ENCODE measurements around the gene TNNT1.
"Not testable (repeated sequence)": the region's sequence is repeated elsewhere in the genome, so short reads cannot be mapped to it uniquely, and the experiment has no call there.

TNNT1 gene

DNA sequence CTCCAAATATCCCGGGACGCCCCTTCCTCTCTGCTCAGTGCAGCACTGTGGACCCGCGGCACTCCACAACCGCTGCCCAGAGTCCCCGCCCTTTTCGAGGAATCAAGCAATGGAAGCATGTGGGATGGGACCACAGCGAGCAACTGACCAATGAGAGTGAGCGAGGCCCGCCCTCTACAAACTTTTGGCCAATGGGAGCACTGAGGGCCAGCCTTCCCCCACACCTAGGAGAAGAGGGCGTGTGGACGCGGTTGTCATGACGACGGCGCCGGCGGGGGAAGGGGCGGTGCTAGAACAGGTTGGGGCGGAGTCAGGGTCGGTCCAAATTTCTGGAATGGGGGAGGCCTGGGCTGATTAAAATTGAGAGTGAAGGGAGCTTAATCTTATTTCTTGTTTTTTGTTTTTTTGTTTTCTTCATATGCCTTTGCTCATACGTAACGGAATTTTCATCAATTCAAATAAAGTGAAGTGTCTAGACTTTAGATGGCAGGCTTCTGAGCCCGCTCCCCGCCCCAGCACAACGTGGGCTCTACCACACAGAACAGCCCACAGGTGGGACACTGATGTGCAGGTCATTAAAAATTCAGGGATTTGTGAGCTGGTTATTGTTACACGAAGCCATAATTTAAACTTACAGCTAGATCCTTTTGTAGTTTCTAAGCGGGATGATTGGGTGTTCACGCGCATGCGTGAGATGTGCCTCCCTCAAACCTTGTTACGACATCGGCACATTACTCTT, 17.7 kb upstream of the TNNT1 start, which contains the start of gene DNAAF3:
Gene DNAAF3 (minus strand): TSS at position 84 of the 739 bp plus-strand sequence. CDS start 200 bp downstream, outside the sequence.
- peak; percentile 98 for DNase-seq

DNA sequence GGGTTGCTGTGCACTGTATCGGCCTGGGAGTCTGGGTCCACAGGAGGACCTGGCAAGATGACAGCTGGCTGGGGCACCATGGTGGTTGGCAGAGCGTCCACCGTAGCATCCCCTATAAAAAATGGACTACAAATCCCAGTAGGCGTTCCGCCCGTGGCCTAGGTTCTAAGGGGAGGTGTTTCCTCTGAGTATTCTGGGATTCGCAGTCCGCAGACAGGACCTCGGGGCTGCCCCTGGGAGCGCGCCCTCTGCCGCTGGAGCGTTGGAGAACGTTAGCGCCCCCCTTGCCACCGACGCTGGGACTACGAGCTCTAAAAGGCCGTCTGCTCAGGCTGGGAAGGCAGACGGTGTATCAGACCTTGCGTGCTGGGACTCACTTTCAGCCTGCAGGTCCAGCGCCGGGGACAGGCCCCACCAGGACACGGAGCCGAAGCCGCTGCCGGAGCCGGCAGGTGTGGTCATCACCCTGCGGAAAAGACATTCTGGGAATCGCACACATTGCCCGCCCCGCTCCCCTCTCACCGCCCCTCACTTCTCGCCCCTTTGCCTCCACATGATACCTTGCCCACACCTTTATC, 17.0 kb upstream of the TNNT1 start:
- DNase-seq: peak; percentile 67

DNA sequence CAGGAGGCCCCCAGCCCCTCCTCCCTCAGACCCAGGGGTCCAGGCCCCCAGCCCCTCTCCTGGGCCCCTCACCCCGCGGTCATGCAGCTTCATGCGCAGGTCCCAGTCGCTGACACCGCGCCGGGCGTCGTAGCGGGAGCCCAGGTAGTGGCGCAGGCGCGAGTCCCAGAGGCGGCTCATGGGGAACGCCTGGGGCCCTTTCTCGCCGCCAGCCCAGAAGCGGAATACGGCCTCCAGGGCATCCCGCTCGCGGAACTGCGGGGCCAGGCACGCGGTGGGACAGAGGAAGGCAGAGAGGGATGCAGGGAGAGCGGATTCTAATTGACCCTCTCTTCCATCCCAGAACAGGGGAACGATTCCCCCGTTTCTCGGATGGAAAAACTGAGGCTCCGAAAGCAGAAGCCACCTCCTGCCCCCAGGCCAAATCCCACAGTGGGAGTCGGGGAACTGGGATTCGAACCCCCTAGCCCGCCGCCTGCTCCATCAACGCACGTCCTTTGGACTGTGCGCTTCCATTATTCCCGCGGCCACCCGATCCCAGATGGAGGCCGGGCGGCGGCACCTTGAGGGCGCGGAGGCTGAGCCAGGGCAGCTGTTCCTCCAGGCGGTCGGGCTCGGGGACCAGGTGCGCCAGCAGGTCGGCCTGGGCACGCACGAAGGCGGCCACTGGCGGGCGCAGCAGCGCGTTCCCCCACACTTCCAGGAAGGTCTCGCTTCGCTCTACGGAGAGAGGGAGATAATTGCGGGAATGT, 12.7 kb upstream of the TNNT1 start:
- DNase-seq: no peak

DNA sequence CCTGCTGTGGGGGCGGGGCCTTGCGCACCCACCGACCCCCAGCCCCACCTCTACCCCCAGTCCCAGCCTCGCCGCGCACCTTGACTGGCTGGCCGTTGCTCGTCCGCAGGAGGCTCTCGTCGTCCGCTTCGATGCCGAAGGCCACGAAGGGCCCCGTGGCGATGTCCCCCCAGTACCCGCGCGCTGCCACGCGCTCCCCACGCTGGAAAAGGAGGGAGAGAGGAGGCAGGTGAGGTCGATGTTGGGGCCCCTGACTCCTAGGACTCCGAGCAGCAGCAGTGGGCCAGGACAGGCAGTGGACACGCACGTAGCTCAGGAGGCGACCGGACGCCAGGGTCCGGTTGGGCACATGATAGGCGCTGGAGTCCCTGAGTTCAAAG, 12.0 kb upstream of the TNNT1 start:
- DNase-seq: no peak

DNA sequence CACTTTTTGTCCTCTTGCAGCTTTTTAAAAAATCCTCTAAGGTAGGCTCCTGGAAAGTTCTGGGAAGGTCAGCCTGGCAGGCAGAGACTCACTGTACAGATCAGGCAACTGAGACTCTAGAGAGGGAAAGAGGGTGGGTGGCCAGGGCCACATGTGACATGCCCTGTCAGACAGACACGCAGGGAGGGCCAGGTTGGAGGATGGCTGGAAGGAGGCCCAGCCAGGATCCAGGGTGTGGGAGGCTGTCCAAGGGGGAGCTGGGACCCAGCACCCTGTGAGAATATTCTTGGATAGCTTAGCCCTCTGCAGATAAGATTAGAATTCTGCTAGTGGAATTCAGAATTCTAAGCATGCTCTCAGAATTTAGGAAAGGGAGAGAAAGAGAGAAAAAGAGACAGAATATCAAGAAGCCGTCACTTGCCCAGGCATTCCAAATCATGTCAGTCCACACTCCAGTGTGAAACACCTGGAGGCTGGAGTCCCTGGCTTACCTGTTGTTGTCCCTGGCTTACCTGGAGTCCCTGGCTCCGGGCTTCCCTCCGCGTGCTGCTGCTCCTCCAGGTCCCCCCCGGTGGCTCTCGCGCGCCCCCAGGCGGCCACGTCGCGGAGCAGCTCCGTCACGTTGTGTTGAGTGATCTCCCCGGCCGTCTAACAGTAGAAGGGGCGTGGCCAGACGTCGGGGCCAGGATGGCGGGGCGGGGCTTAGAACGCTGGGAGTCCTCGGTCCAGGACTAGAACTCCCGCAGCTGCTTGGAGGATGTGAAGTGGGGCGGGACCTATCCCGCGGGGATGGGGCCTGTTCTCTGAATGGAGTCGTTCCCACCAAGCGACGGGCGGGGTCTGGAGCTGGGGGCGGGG, 11.4 kb upstream of the TNNT1 start:
- DNase-seq: peak; percentile 76

DNA sequence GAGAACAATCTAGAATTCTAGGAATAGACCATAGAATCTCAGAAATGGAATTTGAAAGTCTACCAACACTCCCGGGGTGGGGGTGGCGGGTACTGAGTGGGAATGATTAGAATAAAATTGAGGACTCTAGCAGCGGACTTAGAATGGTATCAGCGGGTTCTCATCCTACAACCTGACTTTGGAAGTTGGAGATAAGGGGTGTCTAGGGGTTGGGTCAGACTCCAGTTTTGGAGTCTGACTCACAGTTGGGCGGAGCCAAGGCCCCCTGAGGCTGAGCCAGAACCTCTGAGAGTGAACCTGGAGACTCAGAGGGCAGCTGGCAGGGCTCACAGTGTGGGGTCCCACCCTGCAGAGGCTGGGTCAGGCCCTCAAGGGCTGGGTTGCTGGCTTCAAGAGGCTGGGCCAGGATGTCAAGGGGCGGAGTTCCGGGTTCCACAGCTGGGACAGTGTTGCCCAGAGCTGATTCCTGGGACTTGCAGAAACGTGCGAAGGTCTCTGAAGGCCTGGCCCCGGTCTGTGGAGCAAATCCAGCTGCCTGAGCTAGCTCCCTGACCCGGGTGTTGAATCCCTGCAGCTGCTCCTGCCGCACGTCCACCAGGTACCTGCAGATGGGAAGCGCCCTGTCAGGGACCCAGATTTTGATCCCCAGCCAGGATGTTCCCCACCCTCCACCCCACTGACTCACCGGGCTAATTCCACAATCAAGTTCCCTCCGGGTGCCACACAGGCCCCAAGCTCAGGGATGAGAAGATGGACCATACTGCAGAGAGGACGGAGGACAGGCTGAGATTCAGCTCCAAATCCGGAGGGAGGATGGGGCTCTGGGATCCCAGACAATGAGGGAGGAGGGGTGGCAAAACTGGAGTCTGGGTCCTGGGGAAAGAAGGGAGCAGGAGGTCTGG, 10.1 kb upstream of the TNNT1 start:
- no peak for DNase-seq

DNA sequence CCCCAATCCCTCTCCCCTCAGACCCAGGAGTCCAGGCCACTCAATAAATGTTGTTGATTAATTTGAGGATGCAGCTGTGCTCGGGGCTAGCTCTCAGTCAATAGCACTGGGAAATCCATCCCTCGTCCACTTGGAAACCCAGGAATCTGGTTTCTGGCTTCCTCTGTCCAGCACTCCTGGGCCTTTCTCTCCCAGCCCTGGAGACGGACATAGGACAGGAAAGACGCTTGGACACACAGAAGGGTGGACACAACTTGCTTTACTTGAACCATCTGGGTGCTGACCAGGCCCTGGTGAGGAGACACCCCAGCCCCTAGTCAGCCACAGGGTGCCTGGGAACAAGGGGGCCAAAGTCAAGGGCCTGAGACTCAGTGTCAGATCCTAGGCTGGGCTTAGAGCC, 9.4 kb upstream of the TNNT1 start:
- DNase-seq: no peak

DNA sequence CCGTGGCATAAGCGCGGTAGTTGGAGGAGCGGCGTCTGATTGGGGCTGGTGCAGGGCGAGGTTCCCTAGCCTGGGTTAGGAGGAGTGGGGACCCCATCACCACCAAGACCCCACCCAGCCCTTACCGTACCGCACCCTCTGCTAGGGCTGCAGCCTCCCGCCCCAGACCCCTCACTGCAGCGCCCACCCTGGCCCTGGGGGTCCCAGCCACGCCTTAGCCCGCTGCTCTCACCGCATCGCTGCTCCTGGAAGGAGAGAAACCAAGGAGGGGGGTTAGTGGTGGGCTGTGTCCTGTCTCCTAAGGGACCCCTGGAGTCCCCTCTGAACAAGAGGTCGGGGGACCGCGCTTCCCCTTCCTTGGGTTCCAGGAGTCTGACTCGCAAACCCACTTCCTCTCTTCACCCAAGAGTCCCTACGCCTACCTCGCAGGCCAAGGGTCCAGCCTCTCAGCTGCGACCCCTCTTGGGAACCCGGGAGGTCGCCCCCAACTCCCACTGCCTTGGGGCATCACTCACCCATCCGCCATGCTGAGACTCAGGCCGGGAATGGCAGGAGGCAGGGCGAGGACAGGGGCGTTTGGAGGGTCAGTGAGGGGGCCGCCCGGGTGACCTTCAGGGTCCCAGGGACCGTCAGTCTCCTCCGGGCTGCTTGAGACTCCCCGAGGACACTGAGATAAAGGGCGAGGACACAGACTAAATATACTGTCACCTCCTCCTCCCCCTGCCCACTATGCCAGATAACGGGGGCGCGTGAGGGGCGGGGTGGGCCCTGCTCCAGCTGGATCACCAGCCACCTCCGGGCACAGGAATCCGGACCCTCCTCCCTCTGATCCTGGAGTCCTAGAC, 8.3 kb upstream of the TNNT1 start, which contains the start of gene TNNI3:
Gene TNNI3 (minus strand): TSS at position 669 of the 845 bp plus-strand sequence. CDS start 143 bp downstream, at position 526.
- DNase-seq: no peak

DNA sequence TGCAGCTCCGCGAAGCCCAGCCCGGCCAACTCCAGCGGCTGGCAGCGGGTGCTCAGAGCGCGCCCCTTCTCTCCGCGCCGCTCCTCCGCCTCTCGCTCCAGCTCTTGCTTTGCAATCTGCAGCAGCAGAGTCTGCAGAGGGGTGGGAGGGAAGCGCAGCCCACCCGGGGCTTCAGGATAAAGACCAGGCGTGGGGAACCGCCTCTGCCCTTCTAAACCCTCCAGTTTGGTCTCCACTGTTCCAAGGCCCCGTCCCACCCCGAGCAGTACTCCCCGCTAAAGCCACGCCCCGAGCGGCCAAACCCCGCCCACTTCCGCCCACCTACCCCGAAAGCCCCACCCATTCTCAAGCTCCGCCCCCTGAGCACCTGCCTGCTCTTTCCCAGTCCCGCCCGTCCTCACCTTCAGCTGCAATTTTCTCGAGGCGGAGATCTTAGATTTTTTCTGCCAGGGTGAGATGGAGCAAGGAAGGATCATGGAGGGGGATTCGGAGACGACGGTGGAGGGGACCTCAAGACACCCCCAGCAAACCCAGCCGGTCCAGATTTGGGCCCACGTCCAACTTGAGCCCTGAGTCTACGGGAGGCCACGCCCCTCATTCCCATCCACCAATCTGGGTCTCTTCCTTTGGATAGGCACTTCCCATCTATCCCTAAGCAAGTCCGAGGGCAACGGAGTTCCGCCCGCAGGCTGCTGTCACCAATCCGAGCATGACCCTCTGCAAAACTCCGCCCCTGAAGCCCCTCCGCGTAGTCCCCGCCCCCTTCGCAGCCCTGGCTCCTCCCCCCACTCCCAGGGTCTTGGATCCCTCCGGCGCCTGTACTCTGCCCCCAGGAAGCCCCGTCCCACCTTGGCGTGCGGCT, 7.4 kb upstream of the TNNT1 start:
- DNase-seq: no peak

DNA sequence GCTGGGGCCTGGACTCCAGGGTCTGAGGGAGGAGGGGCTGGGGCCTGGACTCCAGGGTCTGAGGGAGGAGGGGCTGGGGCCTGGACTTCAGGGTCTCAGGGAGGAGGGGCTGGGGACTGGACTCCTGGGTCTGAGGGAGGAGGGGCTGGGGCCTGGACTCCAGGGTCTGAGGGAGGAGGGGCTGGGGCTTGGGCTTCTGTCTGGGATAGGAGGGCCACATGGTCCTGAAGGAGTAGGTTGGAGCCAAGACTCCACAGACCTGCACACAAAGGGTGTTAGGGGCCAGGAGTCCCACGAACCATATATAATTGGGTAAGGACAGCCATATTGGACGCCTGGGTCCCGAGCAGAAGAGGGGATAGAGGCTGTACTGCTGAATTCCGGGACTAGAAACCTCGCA, 6.8 kb upstream of the TNNT1 start:
- not testable (repeated sequence) for DNase-seq

DNA sequence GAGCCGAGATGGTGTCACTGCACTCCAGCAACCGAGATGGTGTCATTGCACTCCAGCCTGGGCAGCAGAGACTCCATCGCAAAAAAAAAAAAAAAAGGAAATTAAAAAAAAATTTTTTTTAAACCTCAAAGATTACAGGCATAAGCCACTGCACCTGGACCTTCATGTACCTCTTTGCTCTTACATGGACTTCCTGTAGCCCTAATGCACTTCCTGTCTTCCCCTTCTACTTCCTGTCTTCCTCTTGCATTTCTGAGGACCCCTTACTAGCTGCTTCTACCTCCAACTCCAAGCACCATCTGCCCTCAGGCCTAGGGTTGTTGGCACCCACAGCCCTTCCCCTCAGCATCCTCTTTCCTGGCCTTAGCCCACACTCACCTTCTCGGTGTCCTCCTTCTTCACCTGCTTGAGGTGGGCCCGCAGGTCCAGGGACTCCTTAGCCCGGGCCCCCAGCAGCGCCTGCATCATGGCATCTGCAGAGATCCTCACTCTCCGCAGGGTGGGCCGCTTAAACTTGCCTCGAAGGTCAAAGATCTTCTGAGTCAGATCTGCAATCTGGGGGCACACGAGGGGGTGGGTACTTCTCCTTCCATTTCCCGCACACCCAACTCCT, 4.8 kb upstream of the TNNT1 start:
- no peak for DNase-seq

DNA sequence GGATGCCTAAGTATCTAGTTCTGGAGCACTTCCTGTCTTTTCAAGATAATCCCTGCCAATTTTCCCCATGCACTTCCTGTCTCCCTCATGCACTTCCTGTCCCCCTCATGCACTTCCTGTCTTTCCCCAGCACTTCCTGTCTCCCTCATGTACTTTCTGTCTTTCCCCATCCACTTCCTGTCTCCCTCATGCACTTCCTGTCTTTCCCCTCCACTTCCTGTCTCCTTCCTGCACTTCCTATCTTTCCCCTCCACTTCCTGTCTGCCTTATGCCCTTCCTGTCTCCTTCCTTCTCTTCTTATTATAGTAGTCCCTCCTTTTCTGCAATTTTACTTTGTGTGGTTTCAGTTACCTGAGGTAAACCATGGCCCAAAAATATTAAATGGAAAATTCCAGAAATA, 3.0 kb upstream of the TNNT1 start:
- DNase-seq: no peak

DNA sequence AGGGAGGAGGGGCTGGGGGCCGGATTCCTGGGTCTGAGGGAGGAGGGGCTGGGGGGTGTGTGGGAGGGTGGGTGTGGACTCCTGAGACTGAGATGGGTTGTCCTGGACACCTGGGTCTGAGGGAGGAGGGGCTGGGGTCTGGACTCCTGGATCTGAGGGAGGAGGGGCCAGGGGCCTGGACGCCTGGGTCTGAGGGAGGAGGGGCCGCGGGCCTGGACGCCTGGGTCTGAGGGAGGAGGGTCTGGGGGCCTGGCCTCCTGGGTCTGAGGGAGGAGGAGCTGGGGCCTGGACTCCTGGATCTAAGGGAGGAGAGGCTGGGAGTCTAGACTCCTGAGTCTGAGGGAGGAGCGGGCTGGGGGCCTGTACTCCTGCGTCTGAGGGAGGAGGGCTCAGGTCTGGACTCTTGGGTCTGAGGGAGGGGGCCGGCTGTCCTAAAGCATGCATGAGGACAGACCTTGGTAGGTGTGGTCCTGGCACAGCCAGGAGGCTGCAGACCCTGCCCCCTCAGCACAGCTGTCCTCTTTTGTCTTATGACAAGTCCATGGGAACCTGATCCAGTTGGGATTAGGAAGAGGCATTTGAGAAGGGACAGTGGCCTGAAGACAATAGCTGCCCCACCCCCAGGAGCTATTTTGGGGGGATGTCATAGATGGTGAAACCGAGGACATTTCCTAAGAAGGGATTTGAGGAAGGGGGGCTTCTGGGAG, 1.3 kb downstream of the TNNT1 start:
- no peak for DNase-seq

DNA sequence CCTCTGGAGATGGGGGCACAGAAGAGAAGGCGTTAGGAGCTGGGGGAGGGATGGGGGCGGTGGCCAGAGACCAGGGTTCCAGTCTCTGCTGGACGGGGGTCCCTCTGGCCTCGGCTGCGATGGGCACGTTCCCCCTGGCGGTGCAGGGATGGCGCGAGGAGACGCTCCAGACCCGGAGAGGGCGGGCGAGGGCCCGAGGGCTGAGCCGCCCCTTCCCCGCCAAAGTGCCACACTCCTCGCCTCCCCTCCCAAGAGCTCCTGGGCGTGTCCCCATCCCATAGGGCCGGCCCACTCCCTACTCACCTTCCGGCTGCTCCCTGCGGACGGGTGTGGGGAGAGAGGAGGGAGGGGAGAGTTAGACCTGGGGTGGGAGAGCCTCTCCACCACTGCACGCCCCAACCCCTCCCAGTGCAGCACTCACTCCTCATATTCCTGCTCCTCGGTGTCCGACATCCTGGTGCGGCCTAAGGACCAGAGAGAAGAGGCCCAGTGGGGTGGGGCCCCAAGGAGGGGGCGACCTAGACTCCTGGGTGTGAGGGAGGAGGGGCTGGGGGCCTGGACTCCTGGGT, 2.2 kb downstream of the TNNT1 start:
- no peak for DNase-seq

DNA sequence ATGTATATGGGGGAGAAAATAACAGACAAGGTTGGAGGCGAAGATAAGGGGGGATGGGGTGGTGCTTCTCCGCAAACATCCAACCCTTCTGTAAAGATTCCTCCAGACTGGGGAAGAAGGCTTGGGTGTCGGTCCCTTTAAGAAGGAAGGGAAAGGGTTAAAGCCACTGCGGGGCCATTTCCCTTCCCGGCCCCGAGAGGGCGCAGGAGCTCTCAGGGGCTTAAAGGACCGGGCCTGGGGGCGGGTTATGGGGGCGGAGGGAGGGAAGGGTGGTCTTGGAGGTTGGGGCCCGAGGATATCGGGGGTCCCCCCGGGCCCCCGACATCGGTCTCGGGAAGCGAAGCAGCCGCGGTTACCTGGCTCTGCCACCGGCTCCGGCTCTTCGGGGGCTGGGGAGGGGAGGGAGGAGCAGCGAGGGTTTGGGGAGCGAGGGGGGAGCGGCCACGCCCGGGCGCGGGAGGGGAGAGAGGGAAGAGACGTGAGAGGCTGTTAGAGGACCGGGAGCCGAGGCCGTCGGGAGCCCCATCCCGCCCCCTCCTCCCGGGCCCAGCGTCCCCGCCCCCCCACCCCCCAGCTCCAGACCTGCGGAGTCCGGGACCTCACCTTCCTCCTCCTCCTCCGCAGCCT, 2.8 kb downstream of the TNNT1 start:
- DNase-seq: no peak

DNA sequence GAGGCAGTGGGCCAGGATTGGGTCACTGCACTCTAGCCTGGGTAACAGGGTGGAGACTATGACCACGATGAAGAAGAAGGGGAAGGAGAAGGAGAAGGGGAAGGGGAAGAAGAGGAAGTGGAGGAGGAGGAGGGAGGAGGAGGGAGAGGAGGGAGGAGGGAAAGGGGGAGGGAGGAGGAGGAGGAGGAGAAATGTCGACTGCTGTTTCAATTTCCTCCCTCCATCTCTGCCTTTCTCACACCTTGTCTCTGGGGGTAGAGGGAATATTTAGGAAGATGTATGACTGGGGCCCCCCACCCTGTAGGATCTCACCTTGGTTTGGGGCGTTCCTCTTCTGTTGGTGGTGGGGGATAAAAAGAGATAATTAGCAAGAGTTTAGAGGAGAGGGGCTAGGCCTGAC, 3.8 kb downstream of the TNNT1 start:
- DNase-seq: no peak

DNA sequence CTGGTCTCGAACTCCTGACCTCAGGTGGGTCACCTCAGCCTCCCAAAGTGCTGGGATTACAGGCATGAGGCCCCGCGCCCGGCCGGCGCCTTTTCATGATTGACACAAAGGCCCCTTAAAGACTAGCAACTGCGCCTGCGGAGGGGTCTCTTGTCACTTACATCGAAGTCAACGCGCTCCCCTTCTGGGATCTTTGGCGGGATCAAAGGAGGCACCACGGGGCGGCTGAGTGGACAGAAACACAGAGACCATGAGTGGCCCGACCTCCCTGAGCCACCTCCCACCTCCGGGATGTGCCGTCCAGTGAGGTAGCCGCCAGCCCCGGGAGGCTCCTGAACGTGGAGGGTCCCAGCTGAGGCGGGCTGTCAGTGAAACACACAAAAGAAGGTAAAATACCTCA, 7.3 kb downstream of the TNNT1 start:
- no peak for DNase-seq

DNA sequence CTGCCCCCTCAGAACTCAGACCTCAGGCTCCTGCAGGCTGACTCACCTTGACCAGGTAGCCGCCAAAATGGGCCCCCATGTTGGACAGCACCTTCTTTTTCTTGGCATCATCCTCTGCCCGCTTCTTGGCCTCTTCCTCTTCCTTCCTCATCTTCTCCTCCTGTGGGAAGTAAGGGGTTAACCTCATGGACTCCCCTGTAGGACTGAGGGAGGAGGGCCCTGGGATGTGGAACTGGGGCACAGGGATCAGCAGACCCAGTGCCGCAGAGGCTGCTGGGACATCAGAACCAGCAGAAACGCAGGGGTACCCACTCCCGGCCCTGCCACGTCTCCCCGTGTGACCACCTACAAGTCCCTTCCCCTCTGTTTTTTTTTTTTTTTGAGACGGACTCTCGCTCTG, 11.1 kb downstream of the TNNT1 start:
- no peak for DNase-seq
